Forelimb muscle (tissue), 1 donor: ENCODE data around the gene GLTP. TPM values are rescaled to one million over a fixed set of nuclear protein-coding genes. Genes with fewer than 3 reads are reported as not detected.

Experiments used
- polyA plus RNA-seq: library from polyadenylated mRNA; unstranded; fragments of 120-200 nt; gene quantifications from one replicate; pipeline ENCODE4 v1.2.1, GENCODE V29; 2013; ENCODE audit not compliant: insufficient read length

GLTP gene
- polyA plus RNA-seq, 1 donor = 19.3 TPM

Other genes starting within 250 kb of the GLTP start
- gene FAM222A, start 166.7 kb downstream of the GLTP start, polyA plus RNA-seq = 9.8 TPM
- 0.75 TPM for gene TRPV4, start 47.1 kb downstream of the GLTP start, polyA plus RNA-seq
- gene TCHP, start 19.7 kb upstream of the GLTP start, polyA plus RNA-seq = 21.0 TPM
- 50.8 TPM for gene GIT2, start 115.8 kb upstream of the GLTP start, polyA plus RNA-seq
- 43.4 TPM for gene ANKRD13A, start 118.9 kb upstream of the GLTP start, polyA plus RNA-seq
- 29.9 TPM for gene C12orf76, start 168.0 kb upstream of the GLTP start, polyA plus RNA-seq
- 16.7 TPM for gene IFT81, start 243.8 kb upstream of the GLTP start, polyA plus RNA-seq